COLO668 (cell line): ENCODE measurements around the gene RAB36.
A peak's percentile ranks its signal among the peaks of the same experiment; 100 is the strongest.
"Not testable (repeated sequence)": the region's sequence is repeated elsewhere in the genome, so short reads cannot be mapped to it uniquely, and the experiment has no call there.

Experiments
- DNase-seq: peaks from one replicate; lab custom pipeline; 2025; ENCODE audit not compliant: unreplicated experiment; lab: John Stamatoyannopoulos, UW

The RAB36 gene

GRCh38 chr22:23120415-23120899 is 24.8 kb upstream of the RAB36 start:
- DNase-seq: no peak

- DNase-seq: no peak
Measured at GRCh38 chr22:23121000-23121421, 24.3 kb upstream of the RAB36 start.

DNA sequence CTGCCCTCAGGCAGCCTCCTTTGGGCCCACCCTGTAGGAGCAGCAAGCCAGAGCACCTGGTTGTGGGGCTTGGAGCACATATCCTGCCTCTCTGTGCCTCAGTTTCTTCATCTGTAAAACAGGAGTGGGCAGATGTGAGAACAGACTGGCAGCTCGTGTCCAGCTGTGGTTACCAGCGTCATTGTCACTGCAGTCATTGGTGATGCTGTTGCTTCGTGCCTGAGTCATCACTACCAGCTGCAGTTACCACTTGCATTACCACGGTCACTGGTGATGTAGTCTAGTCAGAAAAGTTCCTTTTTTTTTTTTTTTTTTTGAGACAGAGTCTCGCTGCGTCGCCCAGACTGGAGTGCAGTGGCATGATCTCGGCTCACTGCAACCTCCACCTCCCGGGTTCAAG is 23.9 kb upstream of the RAB36 start:
- no peak for DNase-seq

GRCh38 chr22:23122216-23122957 is 22.9 kb upstream of the RAB36 start:
- no peak for DNase-seq

- no peak for DNase-seq
Measured at GRCh38 chr22:23122992-23123803, 22.1 kb upstream of the RAB36 start.

- no peak for DNase-seq
Measured at GRCh38 chr22:23123804-23124254, 21.4 kb upstream of the RAB36 start.

- DNase-seq: no peak
Measured at GRCh38 chr22:23124611-23125511, 20.4 kb upstream of the RAB36 start.

DNA sequence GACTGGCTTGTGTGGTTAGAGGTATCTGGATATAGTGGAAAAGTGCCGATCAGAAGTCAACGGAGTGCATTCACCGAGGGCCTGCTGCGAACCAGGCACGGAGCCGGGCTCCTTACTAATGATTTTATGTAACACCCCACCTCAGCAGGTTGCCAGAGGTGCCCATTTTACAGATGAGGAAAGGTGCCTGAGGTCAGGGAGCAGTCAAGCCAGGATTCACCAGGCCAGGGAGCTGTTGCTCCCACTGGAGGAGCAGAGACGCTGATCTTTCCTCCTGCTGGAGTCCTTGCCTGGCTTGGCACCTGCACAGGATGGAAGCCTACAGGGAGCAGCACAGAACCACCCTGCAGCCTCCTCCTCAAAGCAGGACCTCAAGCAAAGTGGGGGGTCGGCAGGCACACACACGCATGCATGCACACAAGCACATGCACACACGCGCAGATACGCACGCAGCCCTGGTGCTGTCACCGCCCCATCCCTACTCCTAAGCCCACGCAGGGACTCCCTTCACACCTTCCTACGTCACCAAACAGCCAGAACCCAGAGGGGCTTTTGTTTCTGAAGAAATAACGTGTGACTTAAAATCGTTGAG is 19.7 kb upstream of the RAB36 start:
- no peak for DNase-seq

- no peak for DNase-seq
Measured at GRCh38 chr22:23126165-23127054, 18.9 kb upstream of the RAB36 start.

DNA sequence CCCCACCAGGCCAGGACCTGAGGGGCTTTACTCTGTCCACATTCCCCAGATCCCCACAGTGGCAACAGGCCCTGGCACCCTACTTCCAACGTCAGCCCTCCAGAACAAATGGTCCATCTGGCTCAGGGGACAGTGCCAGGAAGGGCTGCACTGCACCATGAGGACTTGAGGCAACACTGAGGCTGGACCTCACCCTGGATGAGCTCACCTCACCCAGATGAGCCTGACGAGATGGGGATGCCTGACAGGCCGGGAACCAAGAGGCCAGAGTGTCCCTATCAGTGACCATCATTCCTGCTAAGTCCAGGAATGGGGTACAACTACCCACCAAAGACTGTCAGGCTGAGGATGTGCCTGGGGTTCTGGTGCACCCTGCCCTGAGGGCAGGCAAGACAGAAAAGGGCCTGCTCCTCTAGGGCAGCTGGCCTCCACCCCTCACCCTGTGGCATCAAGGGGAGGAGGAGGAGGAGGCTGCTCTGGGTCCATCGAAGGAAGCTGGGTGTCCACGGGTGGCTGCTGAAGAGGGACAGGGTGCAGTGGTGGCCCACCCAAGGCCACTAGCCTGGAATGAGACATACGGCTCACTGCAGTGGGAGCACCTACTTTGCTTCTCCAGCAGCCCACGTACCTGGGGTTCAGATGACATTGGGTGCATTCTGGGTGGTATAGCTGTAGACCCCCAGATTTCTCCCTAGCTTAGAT is 18.1 kb upstream of the RAB36 start:
- no peak for DNase-seq

GRCh38 chr22:23127788-23128187 is 17.5 kb upstream of the RAB36 start:
- DNase-seq: no peak

DNA sequence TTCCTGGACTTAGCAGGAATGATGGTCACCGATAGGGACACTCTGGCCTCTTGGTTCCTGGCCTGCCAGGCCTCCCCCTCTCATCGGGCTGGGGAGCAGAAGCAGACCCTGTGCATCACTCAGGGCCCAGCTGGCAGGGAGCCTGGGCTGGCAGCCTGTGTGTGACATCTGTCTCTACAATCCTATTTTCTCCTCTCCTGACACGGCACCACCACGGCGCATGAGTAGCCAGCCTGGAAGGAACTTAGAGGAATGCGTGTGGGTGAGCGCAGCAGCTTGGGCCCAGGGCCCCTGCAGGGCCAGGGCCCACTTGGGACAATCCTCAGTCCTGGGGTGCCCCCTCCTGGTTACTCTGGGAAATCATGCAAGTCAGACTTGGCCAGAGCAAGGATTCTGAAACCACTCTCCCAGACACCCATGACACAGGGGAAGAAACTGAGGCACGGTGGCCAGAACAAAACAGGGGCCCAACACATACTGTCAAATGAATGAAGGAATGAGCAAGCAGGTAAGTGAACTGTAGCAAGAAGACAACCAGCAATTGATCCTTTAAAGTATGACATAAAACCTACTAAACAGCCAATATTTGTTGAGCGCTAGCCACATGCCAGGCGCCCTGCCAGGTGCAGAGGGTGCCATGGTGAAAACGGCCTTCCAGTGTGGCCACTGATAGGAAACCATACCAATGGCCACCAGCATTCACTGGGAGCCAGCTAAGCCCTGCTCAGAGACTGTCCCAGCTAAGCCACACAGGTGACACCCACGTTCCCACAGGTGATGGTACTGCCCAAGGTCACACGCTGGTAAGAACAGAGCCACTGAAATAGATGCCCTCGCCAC is 16.8 kb upstream of the RAB36 start:
- DNase-seq: peak; percentile 70

DNA sequence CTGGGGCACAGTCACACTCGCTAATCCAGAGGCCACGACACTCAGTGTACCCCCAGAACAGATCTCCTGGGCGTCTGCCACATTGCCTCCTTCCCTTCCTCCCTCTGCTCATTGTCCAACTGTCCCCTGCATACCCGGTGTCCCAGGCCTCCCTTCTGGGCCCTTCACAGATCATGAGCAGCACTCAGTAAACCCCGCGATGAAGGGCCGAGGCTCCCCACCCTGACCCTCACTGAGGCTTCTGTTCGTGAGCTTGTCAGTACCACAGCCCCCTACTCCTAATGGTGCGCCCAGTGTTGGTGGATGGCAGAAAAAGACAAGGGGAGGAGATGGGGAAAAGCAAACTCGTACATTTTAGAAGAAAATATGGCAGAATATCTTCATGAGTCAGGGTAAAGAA is 16.1 kb upstream of the RAB36 start:
- DNase-seq: no peak

DNA sequence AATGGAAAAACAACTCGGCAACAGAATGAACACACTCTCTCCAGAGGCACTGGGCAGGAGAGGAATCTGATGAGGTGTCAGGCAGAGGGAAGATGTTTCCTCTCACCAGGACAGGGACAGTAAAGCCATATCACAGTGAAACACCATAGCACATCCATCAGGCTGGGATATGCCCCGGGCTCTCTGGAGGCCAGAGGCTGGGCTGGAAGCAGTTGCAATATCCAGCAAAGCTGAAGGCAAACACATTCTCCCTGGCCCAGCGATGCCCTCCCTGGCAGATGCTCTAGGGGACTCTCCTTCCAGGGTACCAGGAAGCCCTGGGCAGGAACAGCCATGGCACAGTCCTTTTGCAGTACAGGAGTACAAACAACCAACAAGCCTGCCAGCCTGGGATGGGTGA is 14.6 kb upstream of the RAB36 start:
- DNase-seq: no peak

- no peak for DNase-seq
Measured at GRCh38 chr22:23131931-23132330, 13.3 kb upstream of the RAB36 start.

GRCh38 chr22:23132376-23133091 is 12.7 kb upstream of the RAB36 start:
- DNase-seq: no peak

DNA sequence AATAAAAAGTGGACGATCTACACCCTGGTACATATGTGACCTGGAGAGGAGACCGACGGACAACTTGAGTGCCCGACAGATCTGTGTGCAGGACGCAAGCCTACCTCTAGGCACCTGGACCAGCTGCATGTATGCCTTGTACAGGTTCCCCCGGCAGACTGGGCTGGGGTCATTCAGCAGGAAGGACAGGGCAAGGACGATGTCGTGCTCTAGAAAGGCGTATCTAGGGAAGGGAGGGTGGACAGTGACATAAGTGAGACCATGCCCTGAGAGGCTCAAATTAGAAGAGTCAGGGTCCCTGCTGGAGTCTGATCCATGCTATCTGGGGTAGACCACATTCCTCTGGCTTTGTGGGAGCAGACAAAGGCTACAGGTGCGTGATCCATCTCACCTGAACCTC is 11.4 kb upstream of the RAB36 start:
- no peak for DNase-seq

GRCh38 chr22:23136991-23137390 is 8.3 kb upstream of the RAB36 start:
- not testable (repeated sequence) for DNase-seq
